PFSK-1 (cell line): Measurements from ENCODE around the gene CCDC197.

ENCODE experiments used
- POLR2AphosphoS5 ChIP-seq: IDR thresholded peaks from 2 replicates; pipeline ENCODE4 v1.6.1; 2012; ENCODE audit warnings: low read depth, mild to moderate bottlenecking, control low read depth, low read length, moderate library complexity
- REST ChIP-seq, 2 experiments: IDR thresholded peaks; 2 replicates each; pipeline versions ENCODE4 v1.6.1 to v1.8.0; 2011 to 2012; ENCODE audit warnings: low read depth in 2 of 2, low read length in 2 of 2, control low read depth in 1 of 2, inconsistent platforms in 1 of 2, mild to moderate bottlenecking in 1 of 2, moderate library complexity in 1 of 2; ENCODE audit not compliant: insufficient read depth in 1 of 2
- TAF1 ChIP-seq: IDR thresholded peaks from 2 replicates; pipeline ENCODE4 v1.6.1; 2012; ENCODE audit warnings: low read length, control low read depth, borderline replicate concordance; ENCODE audit not compliant: insufficient read depth

- TF ChIP-seq REST (IDR thresholded peaks at IDR 0.05; ENCODE audit: insufficient read depth in 1 of 2, low read depth in 2 of 2, low read length in 2 of 2) (no peak), POLR2AphosphoS5 (no peak), TAF1 (no peak)
These were observed 16.5 kb upstream of the CCDC197 start for GRCh38 chr14:93980456-93981201.
